Endothelial cell of umbilical vein (primary cell): ENCODE measurements around the gene TAGLN. TPM values are rescaled to one million over a fixed set of nuclear protein-coding genes. Genes with fewer than 3 reads are reported as not detected.

Experiments
- BruUV-seq: library from RNA; stranded (reverse); fragments of 400-500 nt; replicated peaks from 2 replicates; lab custom pipeline; 2021; lab: Mats Ljungman, UMichigan
- CTCF ChIA-PET: fragments of 300-600, 350-600 bp; sonication (Branson Sonifier 250); formaldehyde crosslinking; loops from one replicate; lab custom pipeline; 2021; ENCODE audit warnings: antibody characterized with exemption, inconsistent platforms; lab: Charles Lee
- POLR2A ChIA-PET: fragments of 300-600, 350-600 bp; sonication (Branson Sonifier 250); formaldehyde crosslinking; loops from one replicate; lab custom pipeline; 2021; ENCODE audit warnings: antibody characterized with exemption, inconsistent platforms; lab: Charles Lee
- DNase-seq: peaks from one replicate; pipeline ENCODE4 v3.0.0-alpha.2; 2011; ENCODE audit warnings: low read depth, low spot score
- FAIRE-seq: peaks from 2 replicates; lab custom pipeline; 2011; peaks lifted over from hg19 to GRCh38; lab: Jason Lieb, UNC
- H2AFZ ChIP-seq: 2 replicates; pipeline ENCODE4 v1.6.0; 2012; ENCODE audit warnings: low read depth, low read length, control low read depth, inconsistent platforms
- H3K27ac ChIP-seq: 2 replicates; pipeline ENCODE4 v1.5.1; 2011; ENCODE audit warnings: low read depth, mild to moderate bottlenecking, control low read depth, low read length, moderate library complexity; ENCODE audit not compliant: insufficient read depth
- H3K27me3 ChIP-seq, 2 experiments: 2 replicates each; pipeline versions ENCODE4 v1.6.0 to v1.6.1; 2011; ENCODE audit warnings: low read length in 2 of 2, mixed read lengths in 1 of 2; ENCODE audit not compliant: control insufficient read depth in 2 of 2, insufficient read depth in 2 of 2
- H3K36me3 ChIP-seq, 2 experiments: 2 replicates in 1 of 2; 3 replicates in 1 of 2; pipeline ENCODE4 v1.5.1; 2011; ENCODE audit warnings: low read length in 2 of 2, mild to moderate bottlenecking in 1 of 2, moderate library complexity in 1 of 2; ENCODE audit not compliant: control insufficient read depth in 2 of 2, insufficient read depth in 2 of 2; ENCODE audit errors: extremely low read depth in 1 of 2
- H3K4me1 ChIP-seq: 3 replicates; pipeline ENCODE4 v1.5.1; 2011; ENCODE audit warnings: mild to moderate bottlenecking, low read length; ENCODE audit not compliant: control insufficient read depth, insufficient read depth; ENCODE audit errors: extremely low read depth
- H3K4me2 ChIP-seq: 2 replicates; pipeline ENCODE4 v1.6.1; 2011; ENCODE audit warnings: low read length, control low read depth, mixed read lengths; ENCODE audit not compliant: insufficient read depth
- H3K4me3 ChIP-seq, 3 experiments: fragments of 200-600 bp in 1 of 3; sonication (generic), shearing (Covaris generic) in 1 of 3; replicated peaks in 1 of 3; 2 replicates each; pipeline ENCODE4 v1.5.1; 2011 to 2016; ENCODE audit warnings: control low read depth in 3 of 3, low read length in 3 of 3, mild to moderate bottlenecking in 2 of 3, inconsistent platforms in 1 of 3, low read depth in 1 of 3, moderate library complexity in 1 of 3; ENCODE audit not compliant: insufficient read depth in 1 of 3
- H3K79me2 ChIP-seq: 2 replicates; pipeline ENCODE4 v1.6.0; 2012; ENCODE audit warnings: low read length, inconsistent platforms; ENCODE audit not compliant: control insufficient read depth, insufficient read depth
- H3K9ac ChIP-seq: replicated peaks from 2 replicates; pipeline ENCODE3; 2011; ENCODE audit warnings: low read length, control low read depth; ENCODE audit not compliant: insufficient read depth; ENCODE audit errors: extremely low read depth
- H3K9me1 ChIP-seq: replicated peaks from 3 replicates; pipeline ENCODE4 v1.6.0; 2011; ENCODE audit warnings: mild to moderate bottlenecking, low read length; ENCODE audit not compliant: control insufficient read depth, insufficient read depth; ENCODE audit errors: extremely low read depth
- H3K9me3 ChIP-seq: replicated peaks from 2 replicates; pipeline ENCODE4 v1.5.1; 2012; ENCODE audit warnings: low read length, inconsistent platforms; ENCODE audit not compliant: control insufficient read depth, insufficient read depth
- H4K20me1 ChIP-seq: replicated peaks from 2 replicates; pipeline ENCODE3; 2011; ENCODE audit warnings: mild to moderate bottlenecking, low read length; ENCODE audit not compliant: control insufficient read depth, insufficient read depth; ENCODE audit errors: extremely low read depth
- CTCF ChIP-seq, 2 donors: IDR thresholded peaks; 1 replicate in 1 of 2; 2 replicates in 1 of 2; pipeline ENCODE4 v1.5.1; 2011; ENCODE audit warnings: low read length in 2 of 2, mild to moderate bottlenecking in 2 of 2, moderate library complexity in 2 of 2, control low read depth in 1 of 2, inconsistent platforms in 1 of 2, low read depth in 1 of 2; ENCODE audit not compliant: insufficient read depth in 1 of 2; ENCODE audit errors: extremely low read depth in 1 of 2
- EZH2 ChIP-seq: IDR thresholded peaks from 2 replicates; pipeline ENCODE4 v1.6.1; 2012; ENCODE audit warnings: borderline replicate concordance, low read depth, mild to moderate bottlenecking, moderate library complexity, low read length, inconsistent platforms; ENCODE audit not compliant: severe bottlenecking
- FOS ChIP-seq: IDR thresholded peaks from 2 replicates; pipeline ENCODE4 v1.6.1; 2011; ENCODE audit warnings: mild to moderate bottlenecking, low read length, moderate library complexity, borderline replicate concordance; ENCODE audit not compliant: insufficient read depth
- GATA2 ChIP-seq: IDR thresholded peaks from 2 replicates; pipeline ENCODE4 v1.7.0; 2011; ENCODE audit warnings: low read depth, mild to moderate bottlenecking, moderate library complexity, mixed read lengths, low read length; ENCODE audit not compliant: insufficient read length, insufficient read depth
- JUN ChIP-seq: IDR thresholded peaks from 2 replicates; pipeline ENCODE4 v1.6.1; 2011; ENCODE audit warnings: borderline replicate concordance, low read depth; ENCODE audit not compliant: insufficient read length, insufficient read depth
- MYC ChIP-seq: IDR thresholded peaks from one replicate; pipeline ENCODE4 v1.6.1; 2011; ENCODE audit warnings: mild to moderate bottlenecking, low read depth, low read length
- POLR2A ChIP-seq: IDR thresholded peaks from 2 replicates; pipeline ENCODE4 v1.6.1; 2012; ENCODE audit warnings: low read depth, mild to moderate bottlenecking, control low read depth, low read length
- POLR2AphosphoS5 ChIP-seq: IDR thresholded peaks from 2 replicates; pipeline ENCODE4 v1.6.1; 2012; ENCODE audit warnings: low read depth, mild to moderate bottlenecking, control low read depth, low read length, moderate library complexity; ENCODE audit not compliant: insufficient read depth
- dilution Hi-C: fragments of 300-500 bp; cut with MboI; formaldehyde crosslinking; loops from one replicate; pipeline ENCODE4 v1.15.0; 2019; ENCODE audit warnings: low sequenced_read_pairs; ENCODE audit not compliant: extremely low pct_ligation_motif_present
- intact Hi-C: fragments of 100-400 bp; cut with micrococcal nuclease; formaldehyde crosslinking; loops from one replicate; pipeline ENCODE4 v1.10.0; 2022
- polyA plus RNA-seq, 4 experiments: library from polyadenylated mRNA; depleted of rRNA in 3 of 4; stranded (reverse) in 3 of 4; unstranded in 1 of 4; fragments of >200 nt; gene quantifications; 2 replicates each; pipeline versions ENCODE4 v1.2.1 to v1.2.3, GENCODE V29; 2011 to 2012; ENCODE audit warnings: missing spikeins in 1 of 4
- total RNA-seq: library from RNA; stranded (reverse); gene quantifications from 2 replicates; pipeline ENCODE4 v1.2.3, GENCODE V29; 2021
- TF ChIP-seq, protein P1 (sequence below): IDR thresholded peaks from 2 replicates; pipeline ENCODE4 v1.6.1; 2011; ENCODE audit not compliant: insufficient read depth, insufficient read length

The TAGLN gene
- total and polyA plus RNA-seq, 2 donors (not counting 3 experiments of a cell fraction or from before 2014, with no cell fraction given), result 20.8 to 113 TPM

GRCh38 chr11:117172724-117173421 is 26.3 kb upstream of the TAGLN start:
- H3K4me3 ChIP-seq, result no peak overlapping the region
- no peaks in the 10 kb centered on the region for H4K20me1 ChIP-seq
- no peak overlapping the region for H3K9ac ChIP-seq
- intact Hi-C loops, result no loop called here
- no peaks in the 10 kb centered on the region for H3K9me3 ChIP-seq
- peaks cover 4 to 8% of the 10 kb centered on the region in 2 experiments for H3K36me3 ChIP-seq
- TF ChIP-seq, protein P1, sequence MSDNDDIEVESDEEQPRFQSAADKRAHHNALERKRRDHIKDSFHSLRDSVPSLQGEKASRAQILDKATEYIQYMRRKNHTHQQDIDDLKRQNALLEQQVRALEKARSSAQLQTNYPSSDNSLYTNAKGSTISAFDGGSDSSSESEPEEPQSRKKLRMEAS, result peak; percentile 35
- TF ChIP-seq MYC (no peak), POLR2AphosphoS5 (no peak)
- DNase-seq (peak; percentile 68), FAIRE-seq (peak; percentile 81)
- H3K4me2 ChIP-seq, result no peak overlapping the region
- no TSS peak for BruUV-seq
- CTCF ChIA-PET, result interaction anchor here (0.7 to 3.4 kb wide), 7 partner anchors 8 to 382 kb away, joined by 3 to 15 read pairs (median 8); partner anchors contain the start of genes APOA5 and PAFAH1B2
- no peaks in the 10 kb centered on the region for H3K9me1 ChIP-seq
- H3K27ac ChIP-seq, result no peak overlapping the region
- no peaks in the 10 kb centered on the region for H3K27me3 ChIP-seq
- no peak overlapping the region for H2AFZ ChIP-seq
- dilution Hi-C loops, result no loop called here
- POLR2A ChIA-PET, result interaction anchor here (0.6 to 0.9 kb wide), 2 partner anchors 28 to 159 kb away, joined by 3 to 5 read pairs; no protein-coding TSS in a partner anchor
- H3K79me2 ChIP-seq, result no peaks in the 10 kb centered on the region
- H3K4me1 ChIP-seq, result peaks cover 16% of the 10 kb centered on the region

DNA sequence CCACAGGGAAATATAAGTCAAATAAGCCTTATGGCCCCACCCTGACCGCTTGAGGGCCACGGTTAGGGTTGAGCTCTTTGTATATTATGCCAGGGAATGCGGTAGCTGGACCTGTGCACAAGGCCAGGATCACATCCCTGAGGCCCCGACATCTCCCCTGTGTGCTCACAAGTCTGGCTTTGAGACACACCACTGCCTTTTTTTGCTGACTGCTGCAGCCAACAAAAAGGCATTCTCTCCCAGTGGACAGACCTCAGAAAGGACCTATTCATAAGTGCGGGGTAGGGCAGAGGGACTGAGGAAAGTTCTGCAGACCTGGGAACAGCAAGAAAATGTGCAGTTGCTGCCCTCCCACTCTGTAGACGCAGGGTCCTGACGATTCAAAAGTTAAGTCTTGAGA is 24.1 kb upstream of the TAGLN start:
- Histone ChIP-seq H3K36me3 (peaks cover 2 to 4% of the 10 kb centered on the region in 2 experiments), H3K4me2 (no peak overlapping the region), H3K9me3 (no peaks in the 10 kb centered on the region), H2AFZ (no peak overlapping the region), H3K4me1 (peaks cover 30% of the 10 kb centered on the region), H3K9ac (no peak overlapping the region), H3K79me2 (no peaks in the 10 kb centered on the region), H3K27ac (no peak overlapping the region), H4K20me1 (no peaks in the 10 kb centered on the region), H3K4me3 (no peak overlapping the region), H3K9me1 (no peaks in the 10 kb centered on the region), H3K27me3 (no peaks in the 10 kb centered on the region)
- POLR2A ChIA-PET, result no interaction called here
- FAIRE-seq (no peak), DNase-seq (no peak)
- dilution Hi-C loops (no loop called here), intact Hi-C loops (loop anchor here (5.0 kb wide), 1 partner anchor 142 kb away; the partner anchor contains the start of gene BACE1)
- BruUV-seq, result no TSS peak
- TF ChIP-seq EZH2 (no peak), GATA2 (no peak), POLR2A (no peak), CTCF (IDR thresholded peaks at IDR 0.05; ENCODE audit: extremely low read depth in 1 of 2, insufficient read depth in 1 of 2, low read depth in 1 of 2, low read length in 2 of 2) (no peak), FOS (no peak), JUN (no peak), MYC (no peak), POLR2AphosphoS5 (no peak)
- TF ChIP-seq, protein P1, result no peak
- CTCF ChIA-PET, result interaction anchor here (0.9 kb wide), 1 partner anchor 31 kb away, joined by 3 read pairs; the partner anchor contains the start of gene PAFAH1B2
